ENCODE data around the gene LRRC51.

DNA sequence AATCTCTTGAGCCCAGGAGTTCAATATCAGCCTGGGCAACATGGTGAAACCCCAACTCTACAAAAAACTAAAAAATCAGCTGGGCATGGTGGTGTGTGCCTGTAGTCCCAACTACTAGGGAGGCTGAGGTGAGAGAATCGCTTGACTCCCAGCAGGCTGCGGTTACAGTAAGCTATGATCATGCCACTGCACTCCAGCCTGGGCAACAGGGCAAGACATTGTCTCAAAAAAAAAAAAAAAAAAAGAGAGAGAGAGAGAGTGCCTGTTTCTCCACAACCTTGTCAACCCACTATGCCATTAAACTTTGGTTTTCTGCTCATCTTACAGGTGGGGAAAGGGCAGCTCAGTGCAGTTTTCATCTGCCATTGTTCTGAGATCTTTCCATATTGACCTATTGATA is 60.0 kb downstream of the LRRC51 start:
- TF ChIP-seq, protein P1, sequence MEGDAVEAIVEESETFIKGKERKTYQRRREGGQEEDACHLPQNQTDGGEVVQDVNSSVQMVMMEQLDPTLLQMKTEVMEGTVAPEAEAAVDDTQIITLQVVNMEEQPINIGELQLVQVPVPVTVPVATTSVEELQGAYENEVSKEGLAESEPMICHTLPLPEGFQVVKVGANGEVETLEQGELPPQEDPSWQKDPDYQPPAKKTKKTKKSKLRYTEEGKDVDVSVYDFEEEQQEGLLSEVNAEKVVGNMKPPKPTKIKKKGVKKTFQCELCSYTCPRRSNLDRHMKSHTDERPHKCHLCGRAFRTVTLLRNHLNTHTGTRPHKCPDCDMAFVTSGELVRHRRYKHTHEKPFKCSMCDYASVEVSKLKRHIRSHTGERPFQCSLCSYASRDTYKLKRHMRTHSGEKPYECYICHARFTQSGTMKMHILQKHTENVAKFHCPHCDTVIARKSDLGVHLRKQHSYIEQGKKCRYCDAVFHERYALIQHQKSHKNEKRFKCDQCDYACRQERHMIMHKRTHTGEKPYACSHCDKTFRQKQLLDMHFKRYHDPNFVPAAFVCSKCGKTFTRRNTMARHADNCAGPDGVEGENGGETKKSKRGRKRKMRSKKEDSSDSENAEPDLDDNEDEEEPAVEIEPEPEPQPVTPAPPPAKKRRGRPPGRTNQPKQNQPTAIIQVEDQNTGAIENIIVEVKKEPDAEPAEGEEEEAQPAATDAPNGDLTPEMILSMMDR (conservative IDR thresholded peaks at IDR 0.05 in 1 of 2, IDR thresholded peaks at IDR 0.05 in 1 of 2; ENCODE audit: low read depth in 1 of 2, low read length in 2 of 2): no peak
- no peak for TF ChIP-seq EZH2 (IDR thresholded peaks at IDR 0.05; ENCODE audit: low read length, missing control alignments)
